HEK293T (cell line): ENCODE measurements around the gene TXNDC11.
"Not testable (repeated sequence)": the region's sequence is repeated elsewhere in the genome, so short reads cannot be mapped to it uniquely, and the experiment has no call there.

Experiments used
- CTCF ChIA-PET: fragments of 350-600 bp; formaldehyde crosslinking; extraction: SDS; loops from one replicate; lab custom pipeline; 2021; ENCODE audit warnings: antibody characterized with exemption, inconsistent platforms; lab: Yijun Ruan, JAX
- POLR2A ChIA-PET: fragments of 350-600 bp; formaldehyde crosslinking; extraction: SDS; loops from one replicate; lab custom pipeline; 2020; ENCODE audit warnings: antibody characterized with exemption, inconsistent platforms; lab: Yijun Ruan, JAX
- DNase-seq: peaks from one replicate; pipeline ENCODE4 v3.0.0; 2012; ENCODE audit warnings: mixed read lengths; ENCODE audit errors: extremely low spot score
- ARNT ChIP-seq: fragments of 450-650 bp; IDR thresholded peaks from 2 replicates; pipeline ENCODE4 v1.6.1; 2017; ENCODE audit warnings: mild to moderate bottlenecking
- BHLHE40 ChIP-seq: fragments of 450-650 bp; IDR thresholded peaks from 2 replicates; pipeline ENCODE4 v1.6.1; 2016; ENCODE audit warnings: mild to moderate bottlenecking, moderate library complexity, borderline replicate concordance
- CTBP1 ChIP-seq: fragments of 450-650 bp; IDR thresholded peaks from 2 replicates; pipeline ENCODE4 v1.6.1; 2016; ENCODE audit warnings: borderline replicate concordance
- ELF4 ChIP-seq: fragments of 450-650 bp; IDR thresholded peaks from 2 replicates; pipeline ENCODE4 v1.6.1; 2017; ENCODE audit warnings: antibody characterized with exemption
- FOXA1 ChIP-seq: fragments of 450-650 bp; IDR thresholded peaks from 2 replicates; pipeline ENCODE4 v1.6.1; 2016; ENCODE audit warnings: mild to moderate bottlenecking
- FOXK2 ChIP-seq: fragments of 450-650 bp; IDR thresholded peaks from 2 replicates; pipeline ENCODE4 v1.6.1; 2016; ENCODE audit warnings: mild to moderate bottlenecking
- FOXM1 ChIP-seq: fragments of 450-650 bp; IDR thresholded peaks from 2 replicates; pipeline ENCODE4 v1.6.1; 2017; ENCODE audit warnings: mild to moderate bottlenecking, borderline replicate concordance
- HDGF ChIP-seq: fragments of 450-650 bp; IDR thresholded peaks from 2 replicates; pipeline ENCODE4 v1.6.1; 2017; ENCODE audit warnings: antibody characterized with exemption, borderline replicate concordance
- L3MBTL2 ChIP-seq: fragments of 450-650 bp; conservative IDR thresholded peaks from 2 replicates; pipeline ENCODE4 v1.6.1; 2016; ENCODE audit warnings: mild to moderate bottlenecking
- LEF1 ChIP-seq: fragments of 450-650 bp; IDR thresholded peaks from 2 replicates; pipeline ENCODE4 v1.6.1; 2017; ENCODE audit warnings: mild to moderate bottlenecking, borderline replicate concordance
- NFRKB ChIP-seq: fragments of 450-650 bp; IDR thresholded peaks from 2 replicates; pipeline ENCODE4 v1.6.1; 2016; ENCODE audit warnings: mild to moderate bottlenecking, moderate library complexity
- PKNOX1 ChIP-seq: fragments of 450-650 bp; IDR thresholded peaks from 2 replicates; pipeline ENCODE4 v1.6.1; 2016
- SP1 ChIP-seq: fragments of 450-650 bp; IDR thresholded peaks from 2 replicates; pipeline ENCODE4 v1.6.1; 2017
- SUZ12 ChIP-seq: fragments of 450-650 bp; IDR thresholded peaks from 2 replicates; pipeline ENCODE4 v1.6.1; 2016; ENCODE audit warnings: mild to moderate bottlenecking
- TARDBP ChIP-seq: fragments of 450-650 bp; IDR thresholded peaks from 2 replicates; pipeline ENCODE4 v1.6.1; 2016
- ZNF384 ChIP-seq: fragments of 450-650 bp; IDR thresholded peaks from 2 replicates; pipeline ENCODE4 v1.6.1; 2016

TXNDC11 gene

GRCh38 chr16:11742536-11743307 is at the start of gene TXNDC11:
TSS of gene TXNDC11 (minus strand) at chr16:11742857. CDS start at chr16:11742730, 127 bp downstream.
- ChIA-PET POLR2A (interaction anchor here (0.6 to 3.2 kb wide), 14 partner anchors 8 to 340 kb away, joined by 3 to 24 read pairs (median 3); partner anchors contain the start of gene ZC3H7A), CTCF (interaction anchor here (0.5 to 0.6 kb wide), 3 partner anchors 12 to 353 kb away, joined by 3 to 4 read pairs (median 4); no protein-coding TSS in a partner anchor)
- DNase-seq: peak; percentile 99
- peak; percentile 80; the same call in 1 of the 2 replicates for TF ChIP-seq FOXM1
- no peak for TF ChIP-seq L3MBTL2
- no peak for TF ChIP-seq ELF4

- ChIA-PET CTCF (no interaction called here), POLR2A (interaction anchor here (1.1 kb wide), 1 partner anchor 49 kb away, joined by 6 read pairs; the partner anchor contains the start of gene TXNDC11)
- TF ChIP-seq SUZ12 (no peak), ARNT (no peak), FOXK2 (no peak), BHLHE40 (no peak), TARDBP (no peak), CTBP1 (no peak), HDGF (no peak), ELF4 (no peak), PKNOX1 (no peak), LEF1 (no peak), L3MBTL2 (no peak)
Measured at GRCh38 chr16:11791144-11791828, 48.6 kb upstream of the TXNDC11 start.

GRCh38 chr16:11788914-11789313 is 46.3 kb upstream of the TXNDC11 start:
- no peak for DNase-seq
- POLR2A ChIA-PET: no interaction called here
- TF ChIP-seq SP1 (no peak), BHLHE40 (no peak), FOXK2 (no peak), CTBP1 (no peak), LEF1 (no peak), NFRKB (no peak), L3MBTL2 (no peak), FOXA1 (no peak), SUZ12 (no peak), HDGF (no peak), FOXM1 (no peak), ARNT (no peak), TARDBP (no peak), ELF4 (no peak), PKNOX1 (no peak), ZNF384 (no peak)
- CTCF ChIA-PET: no interaction called here

More at GRCh38 chr16:11791144-11791828, 48.6 kb upstream of the TXNDC11 start:
- DNase-seq: no peak

GRCh38 chr16:11784980-11785599 is 42.4 kb upstream of the TXNDC11 start:
- DNase-seq, CTCF ChIA-PET: not testable (repeated sequence)
- POLR2A ChIA-PET: interaction anchor here (0.9 to 1.7 kb wide), 2 partner anchors 13 to 42 kb away, joined by 3 to 4 read pairs; partner anchors contain the start of gene TXNDC11

GRCh38 chr16:11784381-11784780 is 41.7 kb upstream of the TXNDC11 start:
- POLR2A ChIA-PET: interaction anchor here (0.9 to 1.7 kb wide), 2 partner anchors 14 to 42 kb away, joined by 3 to 4 read pairs; partner anchors contain the start of gene TXNDC11
- DNase-seq, CTCF ChIA-PET: not testable (repeated sequence)

GRCh38 chr16:11784038-11784369 is 41.3 kb upstream of the TXNDC11 start:
- POLR2A ChIA-PET: interaction anchor here (0.9 to 1.7 kb wide), 2 partner anchors 14 to 41 kb away, joined by 3 to 4 read pairs; partner anchors contain the start of gene TXNDC11
- CTCF ChIA-PET: no interaction called here
- TF ChIP-seq FOXM1 (no peak), LEF1 (no peak), ELF4 (no peak), PKNOX1 (no peak), FOXK2 (no peak), SUZ12 (no peak)
- DNase-seq: no peak
